Uterus (tissue), 4 donors: ENCODE results near the gene PHLDA2. TPM values are rescaled to one million over a fixed set of nuclear protein-coding genes. Genes with fewer than 3 reads are reported as not detected.

ENCODE experiments used
- DNase-seq, 2 donors: peaks; one replicate each; pipeline ENCODE4 v3.0.0-alpha.2; 2019 to 2020
- H3K27ac ChIP-seq, 2 donors: fragments of 200-600 bp; sonication (generic); 1 replicate in 1 of 2; 2 replicates in 1 of 2; pipeline ENCODE4 v1.5.1; 2016 to 2018
- H3K27me3 ChIP-seq, 2 donors: fragments of 200-600 bp; sonication (generic); one replicate each; pipeline ENCODE4 v1.5.1; 2018 to 2019; ENCODE audit warnings: control low read depth in 1 of 2
- H3K36me3 ChIP-seq, 2 donors: fragments of 200-600 bp; sonication (generic); one replicate each; pipeline ENCODE4 v1.5.1; 2019; ENCODE audit warnings: control low read depth in 1 of 2
- H3K4me1 ChIP-seq, 2 donors: fragments of 200-600 bp; sonication (generic); one replicate each; pipeline ENCODE4 v1.5.1; 2018 to 2019; ENCODE audit warnings: control low read depth in 1 of 2
- H3K4me3 ChIP-seq, 2 donors: fragments of 200-600 bp; sonication (generic); 1 replicate in 1 of 2; 2 replicates in 1 of 2; pipeline ENCODE4 v1.5.1; 2018 to 2019; ENCODE audit warnings: mild to moderate bottlenecking in 1 of 2
- H3K9me3 ChIP-seq, 2 donors: fragments of 200-600 bp; sonication (generic); one replicate each; pipeline ENCODE4 v1.5.1; 2019; ENCODE audit warnings: control low read depth in 1 of 2
- POLR2A ChIP-seq, 2 donors: fragments of 450-650 bp; IDR thresholded peaks; one replicate each; pipeline ENCODE4 v1.6.1; 2016; ENCODE audit warnings: antibody characterized with exemption in 2 of 2, mild to moderate bottlenecking in 1 of 2, moderate library complexity in 1 of 2
- intact Hi-C: fragments of 100-400 bp; cut with DNase I; formaldehyde crosslinking; loops from one replicate; pipeline ENCODE4 v1.15.1; 2023; ENCODE audit warnings: low total_unique reads
- total RNA-seq, 4 donors: library from RNA; depleted of rRNA in 3 of 4; stranded (reverse); fragments of >200 nt in 3 of 4; gene quantifications; one replicate each; pipeline versions ENCODE4 v1.1.0 to v1.2.4, GENCODE V29; 2014 to 2023
- TF ChIP-seq, protein P1 (sequence below), 4 experiments: fragments of 200-600 bp in 2 of 4; fragments of 450-650 bp in 2 of 4; sonication (generic) in 2 of 4; IDR thresholded peaks; one replicate each; pipeline ENCODE4 v1.5.1; 2016 to 2019; ENCODE audit warnings: antibody characterized with exemption in 4 of 4, mild to moderate bottlenecking in 2 of 4, moderate library complexity in 1 of 4
- donor health status: DM: yes; HTN: yes; CAD: no.

The PHLDA2 gene
- total RNA-seq, 4 donors from 2014 or later, result 5.2 TPM; not detected in 3

DNA sequence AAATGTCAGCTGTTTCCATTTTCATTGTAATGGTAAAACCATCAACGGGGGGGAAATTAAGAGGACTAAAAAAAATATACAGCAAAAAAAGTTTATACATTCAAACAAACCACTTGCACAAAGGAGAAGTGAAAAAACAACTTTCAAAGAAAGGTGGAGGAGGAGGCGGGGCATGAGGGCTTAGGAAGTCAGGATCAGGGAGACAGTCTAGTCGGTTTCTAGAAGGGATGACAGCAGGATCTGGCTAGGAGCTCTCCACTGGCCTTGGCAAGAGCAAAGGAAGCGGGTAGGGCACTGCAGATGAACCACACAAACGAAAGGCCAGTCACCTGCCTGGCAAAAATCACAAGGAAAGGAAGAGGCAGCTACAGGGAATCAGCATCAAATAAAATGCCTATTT is 31.9 kb upstream of the PHLDA2 start:
- DNase-seq, result no peak

DNA sequence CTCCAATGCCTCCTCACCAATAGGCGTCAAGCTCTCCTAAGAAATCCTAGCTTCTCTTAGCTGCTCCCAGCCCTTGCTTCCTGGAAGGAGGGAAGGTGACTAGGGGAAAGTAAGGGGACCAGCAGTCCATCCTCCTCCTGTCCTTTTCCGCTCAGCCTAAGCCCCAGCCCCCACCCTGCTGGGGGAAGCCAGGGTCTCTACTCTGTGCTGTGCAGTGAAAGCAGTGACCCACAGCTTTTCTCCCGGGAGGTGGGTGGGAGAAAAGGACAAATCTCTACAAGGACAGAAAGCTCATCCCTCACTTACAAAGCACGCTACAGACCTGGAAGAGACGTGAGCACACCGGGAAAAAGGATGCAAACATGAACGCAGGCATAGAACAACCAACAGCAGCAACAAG is 30.9 kb upstream of the PHLDA2 start:
- Histone ChIP-seq H3K4me3 (no peak overlapping the region), H3K27ac (no peak overlapping the region), H3K27me3 (no peaks in the 10 kb centered on the region), H3K36me3 (no peaks in the 10 kb centered on the region), H3K4me1 (no peaks in the 10 kb centered on the region), H3K9me3 (no peaks in the 10 kb centered on the region)
- TF ChIP-seq, protein P1, sequence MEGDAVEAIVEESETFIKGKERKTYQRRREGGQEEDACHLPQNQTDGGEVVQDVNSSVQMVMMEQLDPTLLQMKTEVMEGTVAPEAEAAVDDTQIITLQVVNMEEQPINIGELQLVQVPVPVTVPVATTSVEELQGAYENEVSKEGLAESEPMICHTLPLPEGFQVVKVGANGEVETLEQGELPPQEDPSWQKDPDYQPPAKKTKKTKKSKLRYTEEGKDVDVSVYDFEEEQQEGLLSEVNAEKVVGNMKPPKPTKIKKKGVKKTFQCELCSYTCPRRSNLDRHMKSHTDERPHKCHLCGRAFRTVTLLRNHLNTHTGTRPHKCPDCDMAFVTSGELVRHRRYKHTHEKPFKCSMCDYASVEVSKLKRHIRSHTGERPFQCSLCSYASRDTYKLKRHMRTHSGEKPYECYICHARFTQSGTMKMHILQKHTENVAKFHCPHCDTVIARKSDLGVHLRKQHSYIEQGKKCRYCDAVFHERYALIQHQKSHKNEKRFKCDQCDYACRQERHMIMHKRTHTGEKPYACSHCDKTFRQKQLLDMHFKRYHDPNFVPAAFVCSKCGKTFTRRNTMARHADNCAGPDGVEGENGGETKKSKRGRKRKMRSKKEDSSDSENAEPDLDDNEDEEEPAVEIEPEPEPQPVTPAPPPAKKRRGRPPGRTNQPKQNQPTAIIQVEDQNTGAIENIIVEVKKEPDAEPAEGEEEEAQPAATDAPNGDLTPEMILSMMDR (IDR thresholded peaks at IDR 0.05), result no peak
- TF ChIP-seq POLR2A (IDR thresholded peaks at IDR 0.05), result no peak
- intact Hi-C loops, result no loop called here
- DNase-seq, result no peak

More for the DNA sequence above, 31.9 kb upstream of the PHLDA2 start:
- Histone ChIP-seq H3K4me1 (no peaks in the 10 kb centered on the region), H3K9me3 (no peaks in the 10 kb centered on the region), H3K4me3 (no peak overlapping the region), H3K27ac (no peak overlapping the region), H3K36me3 (no peaks in the 10 kb centered on the region), H3K27me3 (no peaks in the 10 kb centered on the region)
- TF ChIP-seq, protein P1 (IDR thresholded peaks at IDR 0.05), result no peak
- TF ChIP-seq POLR2A (IDR thresholded peaks at IDR 0.05), result no peak
- intact Hi-C loops, result no loop called here

DNA sequence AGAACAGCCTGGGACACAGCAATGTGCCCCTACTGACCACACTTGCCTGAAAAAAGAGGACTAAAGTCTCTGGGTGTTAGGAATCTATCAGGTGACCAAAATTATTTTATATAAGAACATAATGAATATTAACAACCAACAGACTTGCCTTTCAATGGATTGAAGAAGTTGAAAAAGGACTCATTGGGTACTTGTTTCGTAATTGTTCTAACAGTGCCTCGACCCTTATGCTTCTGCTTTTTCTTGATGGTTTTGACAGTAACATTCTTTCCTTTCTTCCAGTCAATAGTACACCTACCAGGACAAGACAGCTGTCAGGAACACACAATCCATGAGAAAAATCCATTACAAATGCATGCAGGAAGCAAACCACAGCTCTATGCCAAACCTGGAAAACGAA is 29.0 kb upstream of the PHLDA2 start:
- Histone ChIP-seq H3K4me3 (no peak overlapping the region), H3K36me3 (no peaks in the 10 kb centered on the region), H3K27ac (no peak overlapping the region), H3K9me3 (no peaks in the 10 kb centered on the region), H3K4me1 (no peaks in the 10 kb centered on the region), H3K27me3 (no peaks in the 10 kb centered on the region)
- DNase-seq, result no peak
- intact Hi-C loops, result no loop called here
- no peak for TF ChIP-seq POLR2A (IDR thresholded peaks at IDR 0.05)
- TF ChIP-seq, protein P1 (IDR thresholded peaks at IDR 0.05), result no peak

DNA sequence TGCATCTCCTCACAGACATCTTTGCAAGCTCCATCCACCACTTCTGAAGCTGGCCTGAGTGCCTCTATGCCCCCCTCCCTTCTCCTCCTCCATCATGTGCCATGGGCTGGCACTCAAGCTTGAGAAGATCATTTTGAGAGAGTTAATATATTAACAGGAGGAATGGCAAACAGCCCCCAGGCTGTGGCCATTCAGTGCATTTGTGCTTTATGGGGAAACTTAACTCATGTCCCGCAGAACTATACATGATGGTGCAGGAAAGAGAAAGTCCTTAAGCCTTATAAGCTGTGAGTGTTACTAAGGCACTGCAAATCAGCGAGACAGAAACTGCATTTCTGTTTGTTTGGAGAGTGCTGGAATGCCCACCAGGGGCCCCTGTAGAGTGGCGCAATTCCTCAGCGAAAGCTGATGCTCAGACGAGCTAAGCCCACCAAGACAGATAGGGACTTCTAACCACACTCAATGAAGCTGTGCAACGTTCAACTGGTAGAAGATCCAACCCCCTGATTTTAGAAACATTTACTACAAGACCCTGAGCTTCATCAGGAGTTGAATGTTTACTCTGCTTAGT is 26.8 kb upstream of the PHLDA2 start:
- Histone ChIP-seq H3K9me3 (no peaks in the 10 kb centered on the region), H3K4me3 (no peak overlapping the region), H3K27me3 (no peaks in the 10 kb centered on the region), H3K36me3 (no peaks in the 10 kb centered on the region), H3K27ac (no peak overlapping the region), H3K4me1 (no peaks in the 10 kb centered on the region)
- intact Hi-C loops, result no loop called here
- TF ChIP-seq, protein P1 (IDR thresholded peaks at IDR 0.05), result no peak
- TF ChIP-seq POLR2A (IDR thresholded peaks at IDR 0.05), result no peak
- DNase-seq, result no peak

DNA sequence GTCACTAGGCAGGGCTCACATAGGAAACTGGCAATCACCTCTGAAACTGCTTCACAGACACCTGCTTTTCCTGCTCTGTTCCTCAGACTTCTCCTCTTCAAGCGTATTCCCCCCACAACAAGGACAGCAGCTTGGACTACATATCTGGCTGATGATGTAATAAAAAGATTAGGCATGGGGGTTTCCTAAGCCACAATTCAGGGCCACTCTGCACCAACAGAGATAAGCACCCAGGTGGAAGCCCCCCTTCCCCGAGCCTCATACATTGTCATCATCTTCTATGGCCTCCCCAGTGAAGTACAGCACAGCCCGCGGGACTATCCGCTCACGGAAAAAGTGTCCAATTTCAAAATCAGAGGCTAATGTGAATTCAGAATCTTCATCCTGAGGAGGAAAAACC is 25.0 kb upstream of the PHLDA2 start:
- intact Hi-C loops, result no loop called here
- TF ChIP-seq, protein P1 (IDR thresholded peaks at IDR 0.05), result no peak
- TF ChIP-seq POLR2A (IDR thresholded peaks at IDR 0.05), result no peak
- Histone ChIP-seq H3K36me3 (no peaks in the 10 kb centered on the region), H3K27ac (no peak overlapping the region), H3K4me1 (no peaks in the 10 kb centered on the region), H3K9me3 (no peaks in the 10 kb centered on the region), H3K27me3 (no peaks in the 10 kb centered on the region), H3K4me3 (no peak overlapping the region)
- no peak for DNase-seq
